GM23248 (cell line): ENCODE measurements around the gene PPP1R13B. TPM values are rescaled to one million over a fixed set of nuclear protein-coding genes. Genes with fewer than 3 reads are reported as not detected.

Source experiments
- DNase-seq: peaks from one replicate; pipeline ENCODE4 v3.0.0-alpha.2; 2015
- H2AFZ ChIP-seq: fragments of 200-600 bp; sonication (generic); 2 replicates; pipeline ENCODE4 v1.6.1; 2016; ENCODE audit warnings: antibody characterized with exemption
- H3F3A ChIP-seq: fragments of 200-600 bp; sonication (generic); 2 replicates; pipeline ENCODE4 v1.6.1; 2016; ENCODE audit warnings: mild to moderate bottlenecking, antibody characterized with exemption, mixed run types; ENCODE audit not compliant: insufficient read depth
- H3K27ac ChIP-seq: fragments of 200-600 bp; sonication (generic); 2 replicates; pipeline ENCODE4 v1.5.1; 2016; ENCODE audit warnings: mild to moderate bottlenecking
- H3K27me3 ChIP-seq: fragments of 200-600 bp; sonication (generic); replicated peaks from 2 replicates; pipeline ENCODE4 v1.6.1; 2016; ENCODE audit warnings: mild to moderate bottlenecking; ENCODE audit not compliant: insufficient read depth
- H3K36me3 ChIP-seq: fragments of 200-600 bp; sonication (generic); 2 replicates; pipeline ENCODE4 v1.6.1; 2016; ENCODE audit warnings: low read depth, mild to moderate bottlenecking
- H3K4me1 ChIP-seq: fragments of 200-600 bp; sonication (generic); 2 replicates; pipeline ENCODE4 v1.6.1; 2016; ENCODE audit warnings: mild to moderate bottlenecking; ENCODE audit not compliant: insufficient read depth
- H3K4me2 ChIP-seq: fragments of 200-600 bp; sonication (generic); one replicate; pipeline ENCODE4 v1.6.1; 2016; ENCODE audit warnings: mild to moderate bottlenecking; ENCODE audit not compliant: unreplicated experiment
- H3K4me3 ChIP-seq: fragments of 200-600 bp; sonication (generic); 2 replicates; pipeline ENCODE4 v1.5.1; 2016; ENCODE audit warnings: mild to moderate bottlenecking
- H3K79me2 ChIP-seq: fragments of 200-600 bp; sonication (generic); 2 replicates; pipeline ENCODE4 v1.6.1; 2016; ENCODE audit warnings: mild to moderate bottlenecking; ENCODE audit not compliant: insufficient read depth
- H3K9ac ChIP-seq: fragments of 200-600 bp; sonication (generic); 2 replicates; pipeline ENCODE4 v1.6.1; 2016; ENCODE audit warnings: mild to moderate bottlenecking
- H3K9me2 ChIP-seq: fragments of 200-600 bp; sonication (generic); 2 replicates; pipeline ENCODE4 v1.6.1; 2016; ENCODE audit warnings: mixed run types, mild to moderate bottlenecking, moderate library complexity; ENCODE audit not compliant: insufficient read depth
- H3K9me3 ChIP-seq: fragments of 200-600 bp; sonication (generic); one replicate; pipeline ENCODE4 v1.6.1; 2017; ENCODE audit warnings: low read depth
- H4K20me1 ChIP-seq: fragments of 200-600 bp; sonication (generic); 2 replicates; pipeline ENCODE4 v1.6.0; 2016; ENCODE audit not compliant: insufficient read depth
- EZH2 ChIP-seq: fragments of 200-600 bp; sonication (generic); IDR thresholded peaks from 2 replicates; pipeline ENCODE4 v1.6.1; 2018; ENCODE audit warnings: antibody characterized with exemption, mild to moderate bottlenecking; ENCODE audit not compliant: insufficient read depth, poor library complexity, severe bottlenecking
- EZH2phosphoT487 ChIP-seq: fragments of 200-600 bp; sonication (generic); IDR thresholded peaks from 2 replicates; pipeline ENCODE4 v1.6.1; 2018; ENCODE audit warnings: antibody characterized with exemption, moderate library complexity, mild to moderate bottlenecking, low read depth; ENCODE audit not compliant: insufficient read depth
- WGBS, 2 experiments: methylation state at CpG; one replicate each; pipeline ENCODE4 v1.1.6; 2015 to 2017; ENCODE audit warnings: low lambda C conversion rate in 2 of 2, low coverage in 1 of 2; ENCODE audit errors: missing lambda C conversion rate in 2 of 2; 5-methylcytosine and 5-hydroxymethylcytosine counted together
- in situ Hi-C: fragments of 300-500 bp; cut with MboI; formaldehyde crosslinking; loops from 2 replicates; pipeline ENCODE4 v1.15.0; 2020
- polyA plus RNA-seq: library from polyadenylated mRNA; unstranded; fragments of >200 nt; fragmentation: Nextera tagmentation; extraction: Ambion mirVana; gene quantifications from 2 replicates; pipeline ENCODE4 v1.2.1, GENCODE V29; 2016
- total RNA-seq: library from RNA; depleted of rRNA; stranded (reverse); fragments of >200 nt; shearing (Covaris generic); gene quantifications from 2 replicates; pipeline ENCODE4 v1.2.3, GENCODE V29; 2014

Gene PPP1R13B
- total and polyA plus RNA-seq, 2 experiments from 2014 or later, result 2.0 to 4.6 TPM

- H3K9me3 ChIP-seq, result no peaks in the 10 kb centered on the region
- H3K9ac ChIP-seq, result no peak overlapping the region
- no peaks in the 10 kb centered on the region for H4K20me1 ChIP-seq
- in situ Hi-C loops, result no loop called here
- H3K27ac ChIP-seq, result no peak overlapping the region
- H3K79me2 ChIP-seq, result no peaks in the 10 kb centered on the region
- no peaks in the 10 kb centered on the region for H3F3A ChIP-seq
- H3K36me3 ChIP-seq, result 0 out of 2 replicates have a peak, but pooled peaks cover 6% of the 10 kb centered on the region
- H3K27me3 ChIP-seq, result no peaks in the 10 kb centered on the region
- no peak for DNase-seq
- no peaks in the 10 kb centered on the region for H3K4me1 ChIP-seq
- no peak overlapping the region for H3K4me3 ChIP-seq
- 71 to 77% methylated on average over 5 of the region's 5 CpGs for WGBS, 2 experiments
- no peak for TF ChIP-seq EZH2
- TF ChIP-seq EZH2phosphoT487, result no peak
- H2AFZ ChIP-seq, result no peak overlapping the region
- no peak overlapping the region for H3K4me2 ChIP-seq
- no peaks in the 10 kb centered on the region for H3K9me2 ChIP-seq
Measured at GRCh38 chr14:103745424-103745823, 102.0 kb downstream of the PPP1R13B start.

- no peak overlapping the region for H2AFZ ChIP-seq
- H3K9me2 ChIP-seq, result no peaks in the 10 kb centered on the region
- in situ Hi-C loops, result no loop called here
- no peaks in the 10 kb centered on the region for H3K4me1 ChIP-seq
- DNase-seq, result no peak
- no peaks in the 10 kb centered on the region for H3K9me3 ChIP-seq
- H4K20me1 ChIP-seq, result no peaks in the 10 kb centered on the region
- H3K27ac ChIP-seq, result no peak overlapping the region
- no peak overlapping the region for H3K4me3 ChIP-seq
- no peaks in the 10 kb centered on the region for H3K27me3 ChIP-seq
- no peak overlapping the region for H3K9ac ChIP-seq
- no peak overlapping the region for H3K4me2 ChIP-seq
- 0 out of 2 replicates have a peak, but pooled peaks cover 6% of the 10 kb centered on the region for H3K36me3 ChIP-seq
- H3F3A ChIP-seq, result no peaks in the 10 kb centered on the region
- H3K79me2 ChIP-seq, result no peaks in the 10 kb centered on the region
- 85 to 89% methylated on average over 15 of the region's 15 CpGs for WGBS, 2 experiments
- TF ChIP-seq EZH2phosphoT487, result no peak
- TF ChIP-seq EZH2, result no peak
Measured at GRCh38 chr14:103744621-103745395, 102.6 kb downstream of the PPP1R13B start.

GRCh38 chr14:103743691-103744090, 103.7 kb downstream of the PPP1R13B start:
- no peak overlapping the region for H2AFZ ChIP-seq
- TF ChIP-seq EZH2 (no peak), EZH2phosphoT487 (no peak)
- H3K27me3 ChIP-seq, result no peaks in the 10 kb centered on the region
- no peak overlapping the region for H3K4me2 ChIP-seq
- in situ Hi-C loops, result no loop called here
- H3K36me3 ChIP-seq, result no peaks in the 10 kb centered on the region
- H3K9me2 ChIP-seq, result no peaks in the 10 kb centered on the region
- H3K27ac ChIP-seq, result no peak overlapping the region
- no peaks in the 10 kb centered on the region for H3K4me1 ChIP-seq
- H3K9ac ChIP-seq, result no peak overlapping the region
- H4K20me1 ChIP-seq, result no peaks in the 10 kb centered on the region
- 78 to 87% methylated on average over 10 to 15 of the region's 15 CpGs for WGBS, 2 experiments
- DNase-seq, result no peak
- no peak overlapping the region for H3K4me3 ChIP-seq
- H3K79me2 ChIP-seq, result no peaks in the 10 kb centered on the region
- H3K9me3 ChIP-seq, result no peaks in the 10 kb centered on the region
- H3F3A ChIP-seq, result no peaks in the 10 kb centered on the region

GRCh38 chr14:103742499-103743255, 104.7 kb downstream of the PPP1R13B start:
- WGBS, 2 experiments, result 94 to 97% methylated on average over 14 of the region's 14 CpGs
- Histone ChIP-seq H2AFZ (no peak overlapping the region), H3F3A (no peaks in the 10 kb centered on the region), H3K4me3 (no peak overlapping the region), H3K4me2 (no peak overlapping the region), H3K4me1 (no peaks in the 10 kb centered on the region), H3K9ac (no peak overlapping the region), H4K20me1 (no peaks in the 10 kb centered on the region), H3K9me2 (no peaks in the 10 kb centered on the region), H3K27me3 (no peaks in the 10 kb centered on the region), H3K36me3 (no peaks in the 10 kb centered on the region), H3K79me2 (no peaks in the 10 kb centered on the region), H3K27ac (no peak overlapping the region), H3K9me3 (no peaks in the 10 kb centered on the region)
- in situ Hi-C loops, result no loop called here
- no peak for DNase-seq
- TF ChIP-seq EZH2 (no peak), EZH2phosphoT487 (no peak)
